HepG2 (cell line): ENCODE data around the gene TCEA3. TPM values are rescaled to one million over a fixed set of nuclear protein-coding genes. Genes with fewer than 3 reads are reported as not detected.
A peak's percentile ranks its signal among the peaks of the same experiment; 100 is the strongest.

ENCODE experiments used
- ASH2L ChIP-seq: fragments of 300-600, 200-600 bp; sonication (generic); IDR thresholded peaks from 2 replicates; pipeline ENCODE4 v1.7.0; 2017; ENCODE audit warnings: low read depth, mild to moderate bottlenecking, moderate library complexity, mixed read lengths, low read length; ENCODE audit not compliant: insufficient read length
- CCAR2 ChIP-seq: fragments of 200-400 bp; formaldehyde crosslinking; optimal IDR thresholded peaks from 2 replicates; pipeline ENCODE3; 2018; ENCODE audit warnings: low read depth, mild to moderate bottlenecking, low read length, moderate library complexity
- CEBPG ChIP-seq: IDR thresholded peaks from 2 replicates; pipeline ENCODE4 v1.6.1; 2016
- CHD4 ChIP-seq: fragments of 200-600 bp; sonication (generic); IDR thresholded peaks from 2 replicates; pipeline ENCODE4 v1.7.0; 2017; ENCODE audit warnings: mild to moderate bottlenecking, low read length, borderline replicate concordance
- FIP1L1 ChIP-seq: fragments of 200-400 bp; formaldehyde crosslinking; IDR thresholded peaks from 2 replicates; pipeline ENCODE4 v1.6.1; 2018; ENCODE audit warnings: low read depth, mild to moderate bottlenecking, low read length, moderate library complexity, borderline replicate concordance; ENCODE audit not compliant: insufficient read depth
- FLYWCH1 ChIP-seq: sonication (generic); formaldehyde crosslinking; IDR thresholded peaks from 2 replicates; pipeline ENCODE4 v1.8.1; 2023; ENCODE audit warnings: mild to moderate bottlenecking, missing genetic modification reagents
- FOXA1 ChIP-seq, 2 experiments: fragments of 450-650 bp in 1 of 2; sonication (generic) in 1 of 2; formaldehyde crosslinking in 1 of 2; IDR thresholded peaks; 2 replicates each; pipeline versions ENCODE4 v1.4.0 to v1.6.1; 2016 to 2020; ENCODE audit warnings: missing genetic modification reagents in 1 of 2
- FOXK1 ChIP-seq: sonication (generic); formaldehyde crosslinking; IDR thresholded peaks from 2 replicates; pipeline ENCODE4 v1.4.0; 2020; ENCODE audit warnings: low read depth, missing genetic modification reagents, borderline replicate concordance
- KDM2A ChIP-seq: sonication (generic); formaldehyde crosslinking; IDR thresholded peaks from 2 replicates; pipeline ENCODE4 v1.4.0; 2020; ENCODE audit warnings: low read depth, missing genetic modification reagents, borderline replicate concordance
- KDM5A ChIP-seq: fragments of 200-600 bp; sonication (generic); IDR thresholded peaks from 2 replicates; pipeline ENCODE4 v1.7.0; 2018; ENCODE audit warnings: antibody characterized with exemption, mild to moderate bottlenecking, low read length, borderline replicate concordance
- MAFK ChIP-seq, 2 experiments: IDR thresholded peaks in 1 of 2; conservative IDR thresholded peaks in 1 of 2; 2 replicates each; pipeline ENCODE4 v1.6.1; 2011; ENCODE audit warnings: improper control_type of control experiment in 2 of 2, low read length in 2 of 2
- PCBP1 ChIP-seq: fragments of 200-400 bp; formaldehyde crosslinking; IDR thresholded peaks from 2 replicates; pipeline ENCODE4 v1.6.1; 2017; ENCODE audit warnings: mild to moderate bottlenecking, low read depth, low read length, borderline replicate concordance
- TRAFD1 ChIP-seq: sonication (generic); formaldehyde crosslinking; IDR thresholded peaks from 2 replicates; pipeline ENCODE4 v1.5.1; 2020; ENCODE audit warnings: missing genetic modification reagents, mild to moderate bottlenecking, borderline replicate concordance
- ZFP41 ChIP-seq: sonication (generic); formaldehyde crosslinking; IDR thresholded peaks from 2 replicates; pipeline ENCODE4 v1.4.0; 2020; ENCODE audit warnings: mild to moderate bottlenecking, missing genetic modification reagents, borderline replicate concordance
- ZNF10 ChIP-seq: sonication (generic); formaldehyde crosslinking; IDR thresholded peaks from 2 replicates; pipeline ENCODE4 v1.4.0; 2020; ENCODE audit warnings: mild to moderate bottlenecking, low read depth, missing genetic modification reagents, borderline replicate concordance
- ZNF101 ChIP-seq: sonication (generic); formaldehyde crosslinking; IDR thresholded peaks from 2 replicates; pipeline ENCODE4 v1.4.0; 2020; ENCODE audit warnings: mild to moderate bottlenecking, low read depth, missing genetic modification reagents, borderline replicate concordance
- ZNF280D ChIP-seq: sonication (generic); formaldehyde crosslinking; IDR thresholded peaks from 2 replicates; pipeline ENCODE4 v1.5.1; 2020; ENCODE audit warnings: mild to moderate bottlenecking, missing genetic modification reagents
- ZNF33B ChIP-seq: sonication (generic); formaldehyde crosslinking; IDR thresholded peaks from 2 replicates; pipeline ENCODE4 v1.5.1; 2020; ENCODE audit warnings: mild to moderate bottlenecking, missing genetic modification reagents
- ZNF468 ChIP-seq: sonication (generic); formaldehyde crosslinking; IDR thresholded peaks from 2 replicates; pipeline ENCODE4 v1.8.0; 2022; ENCODE audit warnings: mild to moderate bottlenecking, moderate library complexity, missing genetic modification reagents
- ZNF564 ChIP-seq: sonication (generic); formaldehyde crosslinking; IDR thresholded peaks from 2 replicates; pipeline ENCODE4 v1.8.1; 2023; ENCODE audit warnings: mild to moderate bottlenecking, missing genetic modification reagents
- ZNF629 ChIP-seq: sonication (generic); formaldehyde crosslinking; conservative IDR thresholded peaks from 2 replicates; pipeline ENCODE4 v1.5.0; 2020; ENCODE audit warnings: missing genetic modification reagents
- ZNF816 ChIP-seq: sonication (generic); formaldehyde crosslinking; IDR thresholded peaks from 2 replicates; pipeline ENCODE4 v1.8.0; 2022; ENCODE audit warnings: missing genetic modification reagents, mild to moderate bottlenecking, borderline replicate concordance
- polyA plus RNA-seq, 8 experiments: library from polyadenylated mRNA; depleted of rRNA in 3 of 8; stranded (reverse) in 7 of 8; unstranded in 1 of 8; fragments of >200 nt; fragmentation: Illumina TruSeq in 4 of 8; extraction: Trizol in 4 of 8; gene quantifications; 2 replicates each; pipeline versions ENCODE4 v1.2.1 to v1.2.3, GENCODE V29; 2011 to 2016; ENCODE audit warnings: low read depth in 4 of 8, missing spikeins in 1 of 8, mixed read lengths in 1 of 8; ENCODE audit not compliant: insufficient read depth in 1 of 8
- total RNA-seq, 5 experiments: library from RNA; depleted of rRNA; stranded (reverse); fragments of >200 nt; fragmentation: Illumina TruSeq; extraction: Trizol; gene quantifications; 2 replicates each; pipeline ENCODE4 v1.2.3, GENCODE V29; 2016; ENCODE audit warnings: low read depth in 1 of 5

TCEA3 gene
- total and polyA plus RNA-seq, 2 of the 13 experiments (the other 11 are each of a cell fraction or from before 2014, with no cell fraction given): 55.5 to 84.6 TPM

- TF ChIP-seq TRAFD1 (CRISPR knock-in tag) (peak; percentile 8; the same call in 1 of the 2 replicates), ZFP41 (no peak), ZNF10 (CRISPR knock-in tag) (no peak), FOXK1 (CRISPR knock-in tag) (no peak), PCBP1 (peak; percentile 75; the same call in 1 of the 2 replicates), KDM2A (peak; percentile 47; the same call in 1 of the 2 replicates), ASH2L (peak; percentile 81), ZNF33B (CRISPR knock-in tag) (peak; percentile 51; the same call in 1 of the 2 replicates), ZNF280D (no peak), MAFK (conservative IDR thresholded peaks at IDR 0.05 in 1 of 2, IDR thresholded peaks at IDR 0.05 in 1 of 2; ENCODE audit: low read length in 2 of 2) (0 out of 4 replicates have a peak, but pooled peaks of 1 of the 2 experiments have one; percentile 20), FOXA1 (IDR thresholded peaks at IDR 0.05) (no peak), FOXA1 (CRISPR knock-in tag; IDR thresholded peaks at IDR 0.05) (0 out of 2 replicates have a peak, but pooled peaks have one; percentile 1), CEBPG (CRISPR knock-in tag) (no peak), KDM5A (peak; percentile 42; the same call in 1 of the 2 replicates), FLYWCH1 (CRISPR knock-in tag) (0 out of 2 replicates have a peak, but pooled peaks have one; percentile 22), CCAR2 (no peak), FIP1L1 (no peak), ZNF564 (CRISPR knock-in tag) (peak; percentile 18), ZNF629 (CRISPR knock-in tag) (0 out of 2 replicates have a peak, but pooled peaks have one; percentile 3), CHD4 (no peak), ZNF101 (CRISPR knock-in tag) (no peak), ZNF468 (CRISPR knock-in tag) (no peak), ZNF816 (CRISPR knock-in tag) (no peak; the same call in 1 of the 2 replicates)
Observed at GRCh38 chr1:23344111-23344986, 80.2 kb downstream of the TCEA3 start, which contains the start of gene HNRNPR (continued).
